ENCODE measurements around the gene GLTPD2.

Gene GLTPD2

GRCh38 chr17:4768298-4768697, 20.5 kb upstream of the GLTPD2 start:
- TF ChIP-seq, protein P1, sequence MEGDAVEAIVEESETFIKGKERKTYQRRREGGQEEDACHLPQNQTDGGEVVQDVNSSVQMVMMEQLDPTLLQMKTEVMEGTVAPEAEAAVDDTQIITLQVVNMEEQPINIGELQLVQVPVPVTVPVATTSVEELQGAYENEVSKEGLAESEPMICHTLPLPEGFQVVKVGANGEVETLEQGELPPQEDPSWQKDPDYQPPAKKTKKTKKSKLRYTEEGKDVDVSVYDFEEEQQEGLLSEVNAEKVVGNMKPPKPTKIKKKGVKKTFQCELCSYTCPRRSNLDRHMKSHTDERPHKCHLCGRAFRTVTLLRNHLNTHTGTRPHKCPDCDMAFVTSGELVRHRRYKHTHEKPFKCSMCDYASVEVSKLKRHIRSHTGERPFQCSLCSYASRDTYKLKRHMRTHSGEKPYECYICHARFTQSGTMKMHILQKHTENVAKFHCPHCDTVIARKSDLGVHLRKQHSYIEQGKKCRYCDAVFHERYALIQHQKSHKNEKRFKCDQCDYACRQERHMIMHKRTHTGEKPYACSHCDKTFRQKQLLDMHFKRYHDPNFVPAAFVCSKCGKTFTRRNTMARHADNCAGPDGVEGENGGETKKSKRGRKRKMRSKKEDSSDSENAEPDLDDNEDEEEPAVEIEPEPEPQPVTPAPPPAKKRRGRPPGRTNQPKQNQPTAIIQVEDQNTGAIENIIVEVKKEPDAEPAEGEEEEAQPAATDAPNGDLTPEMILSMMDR (IDR thresholded peaks at IDR 0.05; ENCODE audit: control insufficient read depth, insufficient read depth, low read depth, low read length, missing control alignments): no peak
- DNase-seq (ENCODE audit: low read depth): no peak
- H3K4me3 ChIP-seq (ENCODE audit: control insufficient read depth, low read depth, low read length): no peak overlapping the region

DNA sequence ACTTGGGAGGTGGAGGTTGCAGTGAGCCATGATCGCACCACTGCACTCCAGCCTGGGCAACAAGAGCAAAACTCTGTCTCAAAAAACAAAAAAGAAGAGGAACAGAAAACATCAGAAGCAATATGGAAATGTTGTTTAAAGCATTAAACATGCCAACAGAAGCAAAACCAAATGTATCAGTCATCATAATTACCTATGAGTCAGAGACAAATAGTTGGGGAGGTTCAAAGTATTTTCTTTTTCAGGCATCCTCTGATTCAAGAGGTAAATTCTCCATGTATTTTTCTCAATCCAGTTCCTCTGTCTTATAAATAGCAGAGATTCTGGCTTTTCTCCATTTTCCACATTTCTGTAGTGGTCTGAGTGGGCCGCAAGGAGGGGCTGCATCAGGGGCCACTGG, 19.1 kb upstream of the GLTPD2 start:
- TF ChIP-seq, protein P1 (IDR thresholded peaks at IDR 0.05; ENCODE audit: control insufficient read depth, insufficient read depth, low read depth, low read length, missing control alignments): no peak

GRCh38 chr17:4771519-4772234, 17.1 kb upstream of the GLTPD2 start, which contains the start of gene TM4SF5:
TSS of gene TM4SF5 (plus strand) at chr17:4771886. CDS start at chr17:4771923, 37 bp downstream.
- H3K4me3 ChIP-seq (ENCODE audit: control insufficient read depth, low read depth, low read length): no peak within 1 kb of the TSS
- no peak for DNase-seq (ENCODE audit: low read depth)
- TF ChIP-seq, protein P1 (IDR thresholded peaks at IDR 0.05; ENCODE audit: control insufficient read depth, insufficient read depth, low read depth, low read length, missing control alignments): no peak

More for the DNA sequence above, 19.1 kb upstream of the GLTPD2 start:
- no peak for DNase-seq (ENCODE audit: low read depth)
- no peak overlapping the region for H3K4me3 ChIP-seq (ENCODE audit: control insufficient read depth, low read depth, low read length)

DNA sequence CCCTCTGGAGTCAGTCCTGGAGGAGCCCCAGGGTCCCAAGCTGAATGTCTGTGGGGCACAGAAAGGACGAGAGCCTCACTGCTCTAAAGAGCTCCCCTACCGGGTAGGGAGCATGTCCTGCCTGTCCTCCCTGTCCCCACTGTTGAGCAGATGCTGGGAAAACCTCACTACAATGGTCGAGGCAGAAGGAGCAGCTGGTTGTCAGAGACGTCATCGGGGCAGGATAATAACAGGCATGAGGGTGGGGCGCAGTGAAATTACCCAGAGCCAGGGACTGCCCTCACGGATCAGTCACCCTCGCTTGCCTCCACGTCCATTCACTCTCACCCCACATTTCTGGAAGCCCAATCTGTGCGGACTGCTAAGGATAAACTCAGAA, 16.5 kb upstream of the GLTPD2 start:
- DNase-seq (ENCODE audit: low read depth): no peak
- H3K4me3 ChIP-seq (ENCODE audit: control insufficient read depth, low read depth, low read length): no peak overlapping the region
- TF ChIP-seq, protein P1 (IDR thresholded peaks at IDR 0.05; ENCODE audit: control insufficient read depth, insufficient read depth, low read depth, low read length, missing control alignments): no peak

- no peak for DNase-seq (ENCODE audit: low read depth)
- TF ChIP-seq, protein P1 (IDR thresholded peaks at IDR 0.05; ENCODE audit: control insufficient read depth, insufficient read depth, low read depth, low read length, missing control alignments): no peak
- no peak overlapping the region for H3K4me3 ChIP-seq (ENCODE audit: control insufficient read depth, low read depth, low read length)
Measured at GRCh38 chr17:4777969-4778760, 10.6 kb upstream of the GLTPD2 start.

- H3K4me3 ChIP-seq (ENCODE audit: control insufficient read depth, low read depth, low read length): no peak overlapping the region
- TF ChIP-seq, protein P1 (IDR thresholded peaks at IDR 0.05; ENCODE audit: control insufficient read depth, insufficient read depth, low read depth, low read length, missing control alignments): no peak
- no peak for DNase-seq (ENCODE audit: low read depth)
Measured at GRCh38 chr17:4780325-4780955, 8.3 kb upstream of the GLTPD2 start.
